HL-60 (cell line): ENCODE data around the gene COX4I1.

Source experiments
- CTCF ChIP-seq: IDR thresholded peaks from one replicate; pipeline ENCODE4 v1.5.1; 2011; ENCODE audit warnings: low read length, control low read depth, inconsistent platforms; ENCODE audit not compliant: insufficient read depth
- GABPA ChIP-seq: IDR thresholded peaks from 2 replicates; pipeline ENCODE4 v1.6.1; 2012; ENCODE audit warnings: low read depth
- POLR2AphosphoS5 ChIP-seq: IDR thresholded peaks from 2 replicates; pipeline ENCODE4 v1.6.1; 2012; ENCODE audit warnings: low read depth
- REST ChIP-seq: IDR thresholded peaks from 2 replicates; pipeline ENCODE4 v1.6.1; 2012; ENCODE audit warnings: low read depth; ENCODE audit not compliant: insufficient replicate concordance
- SPI1 ChIP-seq: IDR thresholded peaks from 2 replicates; pipeline ENCODE4 v1.6.1; 2012; ENCODE audit warnings: low read depth, mild to moderate bottlenecking, borderline replicate concordance

- no peak for TF ChIP-seq CTCF
- TF ChIP-seq POLR2AphosphoS5 = peak; percentile 45; the same call in 1 of the 2 replicates
- TF ChIP-seq GABPA = no peak
- no peak; the same call in 1 of the 2 replicates for TF ChIP-seq SPI1
- peak; percentile 85 for TF ChIP-seq REST
These were observed 17.0 kb upstream of the COX4I1 start for GRCh38 chr16:85782451-85782850.
